ENCODE data around the gene ATP8B4. TPM values are rescaled to one million over a fixed set of nuclear protein-coding genes. Genes with fewer than 3 reads are reported as not detected.

The ATP8B4 gene
- total RNA-seq, 1 donor from 2014 or later, result 0.56 TPM

DNA sequence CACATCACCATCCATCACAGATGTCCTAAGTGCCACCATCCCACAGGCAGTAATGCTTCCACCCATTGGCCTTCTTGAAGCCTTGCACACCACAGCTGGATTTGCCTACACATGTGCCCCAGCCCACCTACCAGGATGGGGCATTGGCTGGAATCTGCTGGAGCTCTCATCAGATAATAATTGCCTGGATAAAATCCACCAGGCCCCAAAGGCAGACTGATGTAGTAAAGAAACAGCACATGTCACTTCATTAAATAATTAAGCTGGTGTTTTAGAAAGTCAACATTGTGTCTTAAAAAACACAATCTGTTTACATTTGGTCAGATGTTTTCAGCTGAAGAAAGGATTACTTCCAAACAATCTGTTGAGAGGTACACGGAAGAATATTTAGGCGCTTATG lies 229.5 kb downstream of the ATP8B4 start:
- no peak for ATAC-seq

GRCh38 chr15:49888734-49889133 lies 230.3 kb downstream of the ATP8B4 start:
- peak; percentile 48 for ATAC-seq

- ATAC-seq, result no peak
Observed at GRCh38 chr15:49888323-49888693, 230.7 kb downstream of the ATP8B4 start.

DNA sequence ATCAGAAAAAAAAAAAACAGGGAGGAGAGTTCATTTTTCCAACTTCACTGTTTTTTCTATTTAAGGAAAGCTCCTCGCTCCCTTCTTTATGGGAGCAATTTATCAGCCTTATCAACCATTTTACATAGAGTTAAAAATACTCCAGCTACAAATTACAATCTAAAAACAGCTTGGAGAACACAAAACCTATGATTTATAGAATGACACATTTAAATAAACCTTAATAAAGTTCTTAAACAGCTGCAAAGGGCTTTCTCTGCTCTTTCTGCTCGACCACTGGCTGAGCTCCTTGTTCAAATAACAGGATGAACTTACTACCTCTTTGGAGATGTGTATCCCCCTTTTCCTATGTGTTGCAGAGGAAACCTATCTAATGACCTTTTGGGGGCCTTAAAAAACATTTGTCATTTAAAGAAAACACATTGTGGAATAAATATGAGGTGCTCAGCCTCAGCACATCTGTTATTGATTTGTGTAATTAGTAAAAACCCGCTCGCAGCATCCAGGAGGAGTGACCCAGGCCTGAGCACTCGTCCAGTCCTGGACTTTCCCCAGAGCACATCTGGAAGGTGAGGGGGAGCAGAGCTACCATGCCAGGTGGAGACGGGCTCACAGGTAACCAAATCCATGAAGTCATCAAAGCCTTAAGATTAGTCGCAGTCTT lies 231.2 kb downstream of the ATP8B4 start:
- ATAC-seq, result no peak

GRCh38 chr15:49883121-49883520 lies 235.9 kb downstream of the ATP8B4 start:
- no peak for ATAC-seq

DNA sequence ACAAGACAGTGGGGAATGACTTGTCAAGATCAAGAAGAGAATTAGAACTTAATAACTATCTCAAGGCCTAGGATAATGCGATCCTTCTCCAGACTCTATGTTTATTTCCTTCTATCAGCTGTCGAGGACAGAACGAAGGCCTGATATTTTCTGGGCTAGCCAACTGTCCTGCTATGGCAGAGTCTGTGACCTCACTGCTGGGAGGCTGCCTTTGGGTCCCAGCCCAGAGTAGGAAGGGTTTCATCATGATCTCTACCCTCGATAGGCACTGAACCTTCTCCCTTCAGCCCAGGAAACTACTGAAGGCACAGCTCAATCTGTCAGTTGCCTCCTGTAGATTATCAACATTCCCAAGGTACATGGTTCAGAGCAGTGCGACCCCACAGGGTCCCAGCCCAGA lies 237.2 kb downstream of the ATP8B4 start:
- ATAC-seq, result no peak

DNA sequence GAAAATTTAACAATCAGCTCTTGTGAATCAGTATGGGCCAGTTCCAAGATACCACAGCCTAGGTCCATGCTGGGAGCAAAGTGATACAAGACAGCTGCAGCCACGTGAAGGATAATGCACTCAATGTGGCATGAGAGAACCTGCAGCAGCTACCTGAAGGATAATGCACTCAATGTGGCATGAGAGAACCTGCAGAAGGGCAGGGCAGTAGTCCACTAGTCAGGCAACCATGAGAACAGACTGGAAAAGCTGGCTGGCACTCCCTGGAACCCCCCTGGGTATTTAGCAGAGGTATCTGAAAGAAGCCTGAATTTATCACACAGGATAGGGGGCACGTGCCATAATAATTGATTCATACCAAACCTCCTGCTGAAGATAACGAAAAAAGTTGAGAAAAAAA lies 237.6 kb downstream of the ATP8B4 start:
- peak; percentile 72 for ATAC-seq

GRCh38 chr15:49877873-49878521 lies 241.0 kb downstream of the ATP8B4 start:
- no peak for ATAC-seq

- peak; percentile 54 for ATAC-seq
Observed at GRCh38 chr15:49877117-49877872, 241.7 kb downstream of the ATP8B4 start.

DNA sequence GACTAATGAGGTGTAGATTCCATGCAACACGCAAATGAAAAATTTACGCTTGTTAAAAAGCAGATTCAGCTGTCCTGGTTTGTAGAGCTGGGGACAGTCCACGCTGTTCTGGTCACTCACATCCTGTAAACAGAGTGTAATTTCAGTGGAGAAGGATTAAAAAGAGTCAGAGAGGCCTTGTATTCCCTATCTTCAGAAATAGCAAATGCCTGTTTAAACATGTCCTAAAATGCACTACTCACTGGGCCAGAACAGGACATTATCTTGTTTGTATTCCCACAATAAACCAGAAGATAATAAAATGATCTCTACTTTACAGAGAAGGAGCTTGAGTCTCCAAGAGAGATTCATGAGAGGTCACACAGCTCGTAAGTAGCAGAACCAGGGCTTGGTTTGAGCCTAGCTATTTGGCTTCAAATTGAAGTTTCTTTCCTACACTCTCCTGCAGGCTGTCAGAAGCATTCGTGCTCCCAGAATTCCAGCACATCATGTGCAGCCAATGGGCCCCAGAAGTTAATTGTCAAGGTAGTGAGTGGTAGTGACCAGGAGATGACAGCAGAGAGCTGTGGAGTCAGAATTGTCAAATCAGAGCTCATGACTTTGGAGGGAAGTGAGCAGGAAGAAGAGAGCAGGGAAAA lies 242.5 kb downstream of the ATP8B4 start:
- ATAC-seq, result no peak

GRCh38 chr15:49875392-49875791 lies 243.6 kb downstream of the ATP8B4 start:
- no peak for ATAC-seq

- ATAC-seq, result no peak
Observed at GRCh38 chr15:49870472-49870871, 248.6 kb downstream of the ATP8B4 start.

DNA sequence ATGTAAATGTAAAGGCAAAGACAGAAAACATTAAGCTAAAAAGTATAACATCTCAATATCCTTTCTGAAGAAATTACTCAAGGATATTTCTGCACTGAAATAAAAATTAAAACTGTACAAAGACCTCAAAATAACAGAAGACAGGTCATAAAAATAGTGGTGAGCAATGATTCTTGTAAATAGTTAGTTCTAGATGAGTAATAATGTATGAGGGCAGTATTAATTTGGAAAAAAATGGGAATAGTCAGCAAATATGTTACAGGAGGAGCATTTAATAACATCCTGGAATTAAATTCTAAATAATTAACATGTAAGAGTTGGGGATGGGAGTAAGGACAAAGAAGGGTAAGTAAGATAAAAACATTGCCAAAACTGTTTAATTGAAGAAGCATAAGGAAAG lies 250.7 kb downstream of the ATP8B4 start:
- no peak for ATAC-seq

- ATAC-seq, result no peak
Observed at GRCh38 chr15:49865925-49866757, 252.9 kb downstream of the ATP8B4 start.

GRCh38 chr15:49864251-49864650 lies 254.8 kb downstream of the ATP8B4 start:
- no peak for ATAC-seq

DNA sequence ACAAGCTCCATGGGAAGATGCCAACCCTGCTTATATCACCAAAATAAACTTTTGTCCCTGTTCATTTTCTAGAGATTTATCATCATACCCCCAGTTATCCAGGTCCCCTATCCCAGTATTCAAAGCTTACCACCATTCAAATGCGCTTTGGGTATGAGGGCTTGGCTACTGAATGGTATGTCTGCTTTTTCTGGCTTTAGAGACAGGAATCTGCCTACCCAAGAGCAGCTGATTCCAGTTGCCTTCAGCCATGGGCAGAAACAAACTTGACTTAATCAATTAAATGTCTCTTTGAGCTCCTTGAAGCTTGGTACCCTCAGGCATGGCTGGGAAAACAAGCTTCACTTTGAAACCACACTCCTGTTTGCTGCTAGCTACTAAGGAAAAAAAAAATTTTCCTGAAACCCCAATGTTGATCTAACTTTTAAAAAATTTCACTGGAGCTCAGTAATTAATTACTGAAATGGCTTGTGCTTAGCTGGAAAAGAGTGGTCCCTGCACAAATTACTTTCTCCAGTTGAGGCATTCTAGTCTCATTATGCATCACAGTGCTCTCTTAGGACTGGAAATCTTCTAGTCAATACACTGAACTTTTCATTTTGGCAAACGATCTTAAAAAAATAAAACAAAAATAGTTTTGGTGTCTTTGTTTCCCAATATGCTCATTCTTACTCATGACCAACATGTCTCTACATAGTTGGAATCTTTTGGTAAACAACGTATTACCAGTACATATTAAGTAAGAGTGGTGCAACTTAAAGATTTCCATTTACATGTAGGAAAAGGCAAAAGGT lies 255.4 kb downstream of the ATP8B4 start:
- no peak for ATAC-seq

DNA sequence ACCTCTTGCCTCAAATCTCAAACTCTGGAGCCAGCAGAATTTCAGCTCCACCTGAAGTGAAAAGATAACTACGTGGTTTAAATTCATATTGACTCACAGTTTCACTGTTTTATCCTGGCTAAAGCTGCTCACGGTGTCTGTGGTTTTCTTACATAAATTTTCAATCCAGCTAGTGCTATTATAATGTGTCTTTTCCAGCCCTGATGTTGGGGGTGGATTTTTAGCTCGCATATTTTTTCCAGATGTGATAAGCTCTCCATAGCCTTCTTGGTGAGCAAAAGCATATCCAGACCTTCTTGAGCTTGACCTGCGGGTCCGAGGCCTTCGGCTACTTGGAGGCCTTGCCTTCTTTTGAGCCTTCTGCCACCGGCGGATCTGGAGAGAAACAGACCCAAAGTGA lies 258.9 kb downstream of the ATP8B4 start:
- ATAC-seq, result no peak

GRCh38 chr15:49857496-49858475 lies 261.2 kb downstream of the ATP8B4 start:
- no peak for ATAC-seq

- ATAC-seq, result no peak
Observed at GRCh38 chr15:49855917-49856637, 263.0 kb downstream of the ATP8B4 start.

GRCh38 chr15:49852756-49853155 lies 266.3 kb downstream of the ATP8B4 start:
- no peak for ATAC-seq

All from esophagus mucosa (tissue), 1 donor.